Left hindlimb (tissue), 1 donor: ENCODE measurements around the gene MAGEA11.
"Not testable (repeated sequence)": the region's sequence is repeated elsewhere in the genome, so short reads cannot be mapped to it uniquely, and the experiment has no call there.

Source experiments
- DNase-seq: peaks from one replicate; pipeline ENCODE4 v3.0.0-alpha.2; 2018

Gene MAGEA11, protein sequence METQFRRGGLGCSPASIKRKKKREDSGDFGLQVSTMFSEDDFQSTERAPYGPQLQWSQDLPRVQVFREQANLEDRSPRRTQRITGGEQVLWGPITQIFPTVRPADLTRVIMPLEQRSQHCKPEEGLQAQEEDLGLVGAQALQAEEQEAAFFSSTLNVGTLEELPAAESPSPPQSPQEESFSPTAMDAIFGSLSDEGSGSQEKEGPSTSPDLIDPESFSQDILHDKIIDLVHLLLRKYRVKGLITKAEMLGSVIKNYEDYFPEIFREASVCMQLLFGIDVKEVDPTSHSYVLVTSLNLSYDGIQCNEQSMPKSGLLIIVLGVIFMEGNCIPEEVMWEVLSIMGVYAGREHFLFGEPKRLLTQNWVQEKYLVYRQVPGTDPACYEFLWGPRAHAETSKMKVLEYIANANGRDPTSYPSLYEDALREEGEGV

DNA sequence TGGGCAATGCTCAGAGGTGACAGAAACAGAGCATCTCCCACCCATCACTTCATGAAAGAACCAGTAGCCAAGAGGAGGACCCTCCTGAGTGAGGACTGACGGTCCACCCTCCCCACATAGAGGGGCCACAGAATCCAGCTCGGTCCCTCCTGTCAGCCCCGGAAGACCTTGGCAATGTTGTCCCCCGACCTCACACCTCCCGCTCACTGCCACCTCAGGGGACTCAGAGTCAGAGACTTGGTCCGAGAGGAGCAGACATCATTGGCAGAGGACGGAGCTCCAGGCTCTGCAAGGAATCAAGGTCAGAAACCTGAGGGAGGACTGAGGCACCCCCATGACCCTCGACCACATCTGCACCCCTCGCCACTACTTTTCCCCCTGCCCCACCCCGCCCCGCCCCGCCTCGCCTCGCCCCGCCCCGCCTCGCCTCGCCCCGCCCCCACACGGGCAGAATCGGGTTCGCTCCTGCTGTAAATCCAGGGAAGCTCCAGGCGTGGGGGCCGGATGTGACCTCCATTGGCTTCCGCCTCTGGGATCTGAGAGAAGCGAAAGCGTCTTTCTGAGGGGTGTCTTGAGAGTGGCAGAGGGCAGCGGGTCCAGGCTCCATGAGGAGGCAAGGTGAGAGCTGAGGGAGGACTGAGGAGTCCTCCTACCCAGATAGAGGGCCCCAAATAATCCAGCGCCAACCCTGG lies at the start of gene MAGEA11:
Gene MAGEA11, plus strand, starts transcription at position 516 of the 692 bp plus-strand sequence. CDS start 1,100 bp downstream, outside the sequence.
- no peak for DNase-seq

DNA sequence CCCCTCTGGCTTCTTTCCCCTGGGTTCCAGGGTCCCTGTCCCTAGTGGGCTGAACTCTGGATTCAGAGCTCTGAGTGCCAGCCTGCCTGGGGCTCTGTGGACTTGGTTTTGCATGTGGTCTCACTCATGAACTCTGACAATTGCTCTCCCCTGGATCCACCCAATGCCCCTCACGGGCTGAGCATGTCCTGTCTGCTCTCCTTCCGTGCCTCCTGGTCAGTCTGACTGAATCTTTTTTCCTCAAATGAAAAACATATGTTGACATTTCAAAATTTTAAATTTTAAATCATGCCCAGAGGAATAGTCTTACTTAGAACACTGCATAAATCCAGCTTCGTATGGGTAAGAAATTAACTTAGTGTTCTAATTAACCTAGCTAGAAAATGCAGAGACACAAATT lies 36.8 kb upstream of the MAGEA11 start:
- not testable (repeated sequence) for DNase-seq

DNA sequence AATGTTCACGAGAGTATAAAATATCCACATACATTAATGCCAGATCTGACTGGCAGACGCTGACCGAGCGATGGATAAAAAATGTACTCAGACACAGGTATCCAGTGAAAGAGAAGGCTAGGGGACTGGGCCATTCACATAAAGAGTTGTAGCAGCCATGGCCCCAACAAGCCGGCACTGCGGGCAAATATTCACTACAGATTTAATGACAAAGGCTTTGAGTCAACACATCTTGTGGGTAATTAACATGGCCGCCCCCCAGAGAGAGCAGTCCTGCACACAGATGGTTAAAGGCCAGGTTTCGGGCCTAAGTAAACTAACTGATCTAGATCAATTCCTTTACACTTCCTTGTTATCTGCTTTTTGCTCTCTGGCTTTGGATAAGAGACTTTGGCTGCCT lies 36.3 kb upstream of the MAGEA11 start:
- DNase-seq = not testable (repeated sequence)

DNA sequence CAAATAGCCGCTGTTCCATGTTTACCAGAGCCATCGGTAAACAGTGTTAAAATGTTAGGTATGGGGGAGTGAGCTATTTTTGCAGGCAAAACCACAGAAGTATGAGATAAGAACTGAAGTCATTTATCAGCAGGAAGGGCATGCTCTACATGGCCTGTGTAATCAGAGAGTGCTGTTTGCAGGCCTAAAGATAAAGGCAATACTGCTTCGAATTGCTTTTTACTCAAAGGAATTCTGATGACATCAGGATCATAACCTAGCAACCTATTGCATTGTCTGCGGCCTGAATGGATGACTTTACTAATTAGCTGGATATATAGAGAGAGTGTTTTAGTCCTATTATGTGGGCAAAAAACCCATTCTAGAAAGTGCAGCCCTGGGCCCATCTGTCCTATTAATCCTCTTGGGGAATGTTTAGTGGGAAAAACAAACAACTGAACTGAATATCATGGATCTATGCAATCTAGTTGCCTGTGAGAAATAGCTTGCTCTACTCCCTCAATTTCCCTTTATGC lies 32.6 kb upstream of the MAGEA11 start:
- not testable (repeated sequence) for DNase-seq

DNA sequence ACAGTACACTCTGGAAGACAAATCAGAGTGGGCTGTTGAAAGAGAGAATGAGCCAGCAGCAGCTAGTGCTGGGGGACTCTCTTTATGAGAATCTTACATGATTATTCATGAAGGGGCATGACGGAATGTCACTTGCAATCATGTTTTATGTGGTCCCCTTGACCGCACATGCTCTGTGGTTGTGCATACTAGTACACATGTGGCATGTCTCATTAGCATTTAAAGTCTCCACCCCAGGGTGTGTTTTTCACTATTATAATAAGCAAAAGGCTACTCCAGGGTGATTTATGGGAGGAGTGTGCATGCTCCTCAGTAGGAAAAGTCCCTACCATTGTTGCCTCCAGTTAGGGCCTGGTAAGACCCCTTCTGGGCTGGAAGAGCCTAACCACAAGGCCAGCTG lies 30.7 kb upstream of the MAGEA11 start:
- no peak for DNase-seq

DNA sequence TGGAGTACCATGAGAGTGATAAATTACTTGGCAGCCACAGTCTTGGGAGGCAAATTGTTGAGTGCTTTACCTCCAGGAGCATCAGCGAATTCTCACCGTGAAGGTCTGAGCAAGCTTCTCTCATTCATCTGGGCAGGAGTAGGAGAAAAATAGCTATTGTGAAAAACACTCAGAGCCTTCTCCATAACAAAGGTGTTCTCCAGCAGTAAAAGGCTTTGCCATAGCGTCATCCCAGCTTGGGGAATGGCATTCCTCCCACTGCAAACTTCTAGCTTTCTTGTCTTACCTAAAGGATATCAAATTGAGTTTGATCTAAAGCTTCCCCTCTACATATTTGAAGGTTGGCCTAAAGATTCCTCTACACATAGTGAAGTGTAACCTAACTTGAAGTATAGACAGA lies 29.8 kb upstream of the MAGEA11 start:
- DNase-seq = no peak

DNA sequence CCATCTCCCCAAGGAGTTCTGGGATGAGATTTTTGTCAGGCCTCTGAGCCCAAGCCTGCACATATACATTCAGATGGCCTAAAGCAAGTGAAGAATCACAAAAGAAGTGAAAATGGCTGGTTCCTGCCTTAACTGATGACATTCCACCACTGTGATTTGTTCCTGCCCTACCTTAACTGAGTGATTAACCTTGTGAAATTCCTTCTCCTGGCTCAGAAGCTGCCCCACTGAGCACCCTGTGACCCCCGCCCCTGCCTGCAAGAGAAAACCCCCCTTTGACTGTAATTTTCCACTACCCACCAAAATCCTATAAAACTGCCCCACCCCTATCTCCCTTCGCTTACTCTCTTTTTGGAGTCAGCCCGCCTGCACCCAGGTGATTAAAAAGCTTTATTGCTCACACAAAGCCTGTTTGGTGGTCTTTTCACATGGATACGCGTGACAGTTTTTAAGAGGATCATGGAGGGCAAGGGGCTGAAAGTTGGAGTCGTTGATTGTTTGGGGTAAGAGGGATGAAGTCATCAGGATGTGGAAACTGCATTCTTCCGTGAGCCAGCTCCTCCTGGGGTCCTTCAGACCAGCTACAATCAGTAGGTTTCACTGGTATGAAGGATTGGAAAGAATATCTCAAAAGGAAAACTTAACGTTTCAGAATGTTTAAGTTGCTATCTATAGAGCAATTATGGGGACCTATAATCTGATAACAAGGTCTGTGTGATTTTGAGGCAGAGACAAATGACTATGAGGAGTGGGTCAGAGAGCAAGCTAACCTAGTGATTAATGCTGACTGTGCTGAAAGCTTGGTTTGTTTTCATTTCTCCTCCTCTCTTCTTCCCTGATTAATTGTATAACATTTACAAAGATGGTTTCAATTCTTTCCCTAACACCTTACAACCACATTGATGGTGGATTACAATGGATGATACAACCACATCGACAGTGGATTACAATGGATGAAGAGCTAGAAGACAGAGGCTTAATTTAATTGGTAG lies 28.6 kb upstream of the MAGEA11 start:
- no peak for DNase-seq

DNA sequence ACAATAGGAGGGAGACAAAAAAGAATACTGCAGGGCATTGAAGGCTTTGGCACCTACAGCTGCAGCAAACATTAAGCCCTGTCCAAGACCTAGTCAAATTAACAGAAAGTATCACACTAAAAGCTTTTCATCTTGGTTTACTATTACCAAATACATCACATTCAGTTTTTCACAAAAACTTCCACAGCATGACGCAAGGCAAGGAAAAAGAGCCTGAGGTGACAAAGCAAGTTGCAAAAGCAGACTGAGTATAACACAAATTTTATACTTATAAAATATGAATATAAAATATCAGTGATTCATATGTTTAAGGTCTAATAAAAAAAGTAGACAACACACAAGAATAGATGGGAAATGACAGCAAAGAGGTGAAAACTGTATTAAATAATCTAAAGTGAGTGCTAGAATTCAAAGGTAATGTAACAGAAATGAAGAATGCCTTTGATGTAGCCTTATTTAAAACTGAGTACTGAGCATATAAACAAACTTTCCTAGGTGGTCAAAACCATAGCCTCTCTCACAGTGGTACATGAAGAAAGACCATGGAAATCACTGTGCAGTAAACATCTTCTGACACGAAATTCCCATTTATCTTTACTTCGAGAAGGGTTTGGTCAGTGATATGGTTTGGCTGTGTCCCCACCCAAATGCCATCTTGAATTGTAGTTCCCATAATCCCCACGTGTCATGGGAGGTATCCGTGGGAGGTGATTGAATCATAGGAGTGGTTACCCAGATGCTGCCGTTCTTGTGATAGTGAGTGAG lies 27.7 kb upstream of the MAGEA11 start:
- no peak for DNase-seq

DNA sequence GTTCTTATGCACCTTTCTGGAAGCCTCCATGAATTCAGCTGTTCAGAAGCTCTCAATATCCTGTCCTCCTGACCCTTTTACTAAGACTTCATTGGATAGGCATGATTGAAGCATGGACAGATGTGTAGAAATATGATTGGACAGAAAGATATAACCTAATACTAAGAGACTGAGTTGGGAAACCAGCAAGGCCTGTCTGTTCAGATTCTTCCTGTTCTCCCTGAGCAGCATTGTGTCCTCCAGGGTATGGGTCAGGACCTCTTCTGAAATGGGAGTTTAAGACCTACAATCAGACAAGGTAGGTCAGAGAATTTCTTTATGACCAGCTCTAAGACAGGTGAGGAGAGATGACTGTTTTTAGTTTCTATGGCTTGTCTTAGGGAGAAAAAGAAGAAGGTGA lies 23.9 kb upstream of the MAGEA11 start:
- DNase-seq = no peak

DNA sequence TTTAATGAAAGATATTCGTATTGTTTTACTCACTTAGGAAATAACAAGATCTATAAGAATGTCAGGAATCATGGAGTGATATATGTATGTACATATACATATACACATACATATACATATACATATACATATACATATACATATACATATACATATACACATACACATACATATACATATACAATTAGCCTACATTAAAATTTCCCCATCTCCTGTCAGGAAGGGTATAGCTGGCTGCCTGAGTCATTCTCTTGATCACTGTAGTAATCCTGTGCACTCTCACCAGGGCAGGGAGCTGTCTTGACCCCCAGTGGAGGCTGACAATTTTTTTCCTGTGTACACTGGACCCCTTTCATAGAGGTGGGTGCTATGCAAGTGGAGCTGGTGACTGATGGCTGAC lies 23.3 kb upstream of the MAGEA11 start:
- DNase-seq = no peak

DNA sequence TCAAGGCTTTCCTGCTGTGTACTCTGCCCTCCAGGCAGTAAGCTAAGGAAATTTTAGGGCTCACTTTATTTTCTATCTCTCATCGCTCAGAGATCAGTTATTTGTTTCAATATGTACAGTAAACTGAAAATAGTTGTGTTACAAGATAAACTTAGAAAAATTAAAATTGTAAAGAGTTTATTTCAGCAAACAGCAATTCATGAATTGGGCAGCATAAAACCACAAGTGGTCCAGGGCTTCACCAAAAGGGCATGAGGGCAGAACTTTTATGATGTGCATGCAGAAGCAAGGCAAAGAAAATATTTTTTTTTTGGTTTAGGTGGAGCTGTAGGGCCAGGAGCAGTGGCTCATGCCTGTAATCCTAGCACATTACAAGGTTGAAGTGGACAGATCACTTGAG lies 20.1 kb upstream of the MAGEA11 start:
- no peak for DNase-seq

DNA sequence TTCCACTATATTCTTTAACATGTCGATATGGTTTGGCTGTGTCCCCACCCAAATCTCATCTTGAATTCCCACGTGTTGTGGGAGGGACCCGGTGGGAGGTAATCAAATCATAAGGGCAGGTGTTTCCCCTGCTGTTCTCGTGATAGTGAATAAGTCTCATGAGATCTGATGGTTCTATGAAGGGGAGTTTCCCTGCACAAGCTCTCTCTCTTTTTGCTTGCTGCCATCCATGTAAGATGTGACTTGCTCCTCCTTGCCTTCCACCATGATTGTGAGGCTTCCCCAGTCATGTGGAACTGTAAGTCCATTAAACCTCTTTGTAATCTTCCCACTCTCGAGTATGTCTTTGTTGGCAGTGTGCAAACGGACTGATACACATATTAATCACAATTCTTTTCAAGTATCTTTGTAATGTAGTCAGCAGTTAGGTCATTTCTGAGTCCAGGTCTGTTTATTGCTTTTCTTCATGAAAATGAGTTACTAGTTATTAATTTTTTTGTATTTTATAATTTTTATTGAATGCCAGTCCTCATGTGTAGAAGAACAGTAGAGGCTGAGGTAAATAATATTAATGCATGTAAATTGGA lies 19.1 kb upstream of the MAGEA11 start:
- not testable (repeated sequence) for DNase-seq

DNA sequence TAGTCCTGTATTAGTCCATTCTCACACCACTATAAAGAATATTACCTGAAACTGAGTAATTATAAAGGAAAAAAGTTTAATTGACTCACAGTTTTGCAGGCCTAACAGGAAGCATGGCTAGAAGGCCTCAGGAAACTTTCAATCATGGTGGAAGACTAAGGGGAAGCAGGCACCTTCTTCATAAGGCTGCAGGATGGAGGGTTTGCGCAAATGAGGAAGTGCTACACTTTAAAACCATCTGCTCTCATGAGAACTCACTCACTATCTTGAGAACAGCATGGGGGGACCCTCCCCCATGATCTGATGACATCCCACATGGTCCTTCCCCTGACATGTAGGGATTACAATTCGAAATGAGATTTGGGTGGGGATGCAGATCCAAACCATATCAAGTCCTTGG lies 12.1 kb upstream of the MAGEA11 start:
- DNase-seq = no peak

DNA sequence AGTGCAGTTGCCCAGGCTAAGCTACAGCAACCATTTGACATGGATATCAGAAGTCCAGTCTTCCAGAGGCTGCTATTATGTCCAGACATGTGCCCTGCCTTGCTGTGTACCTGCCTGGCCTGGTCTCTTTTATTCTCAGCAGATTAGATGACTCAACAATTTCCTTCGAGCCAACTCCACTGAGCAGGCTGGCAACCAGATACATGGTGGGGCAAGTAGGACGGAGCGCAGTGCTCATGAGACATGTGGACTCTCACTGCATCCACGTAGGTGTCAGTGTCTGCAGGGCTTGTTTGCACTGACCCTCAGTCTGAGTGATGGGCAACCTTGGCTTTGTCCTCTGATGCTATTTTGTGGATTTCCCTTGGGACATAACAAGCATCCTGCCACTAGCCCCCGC lies 7.2 kb upstream of the MAGEA11 start:
- DNase-seq = no peak

DNA sequence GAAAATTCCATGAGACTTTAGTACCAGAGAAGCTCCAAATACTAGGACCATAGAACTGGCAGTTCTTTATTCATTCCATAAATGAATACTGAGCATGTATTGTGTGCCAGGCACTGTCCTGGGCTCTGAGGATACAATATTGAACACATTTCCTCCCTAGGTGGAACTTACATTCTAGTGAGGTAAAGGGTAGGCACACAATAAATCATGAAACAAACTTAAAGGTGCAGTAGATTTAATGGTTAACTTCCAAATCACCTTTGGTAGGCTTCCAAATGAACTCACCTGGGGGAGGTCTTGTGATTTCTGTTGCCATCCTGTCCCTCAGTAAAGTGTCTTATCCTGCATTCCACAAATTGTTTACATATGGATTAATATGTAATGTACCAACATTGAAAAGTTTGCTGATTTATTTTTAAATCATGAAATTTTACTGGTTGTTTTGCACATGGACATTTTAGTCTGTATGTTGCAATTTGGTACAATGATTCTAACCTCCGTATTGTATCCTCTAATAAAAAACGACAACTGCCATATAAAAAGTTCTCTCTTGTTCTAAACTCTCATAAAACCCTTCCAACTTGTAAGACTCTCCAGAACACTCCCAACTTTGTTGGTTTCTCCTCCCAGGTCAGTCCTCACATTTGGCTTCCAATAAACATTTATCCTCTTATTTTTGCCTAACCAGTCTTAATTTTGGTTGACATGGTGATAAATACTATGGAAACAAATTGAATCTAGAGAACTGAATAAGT lies 4.5 kb upstream of the MAGEA11 start:
- no peak for DNase-seq

DNA sequence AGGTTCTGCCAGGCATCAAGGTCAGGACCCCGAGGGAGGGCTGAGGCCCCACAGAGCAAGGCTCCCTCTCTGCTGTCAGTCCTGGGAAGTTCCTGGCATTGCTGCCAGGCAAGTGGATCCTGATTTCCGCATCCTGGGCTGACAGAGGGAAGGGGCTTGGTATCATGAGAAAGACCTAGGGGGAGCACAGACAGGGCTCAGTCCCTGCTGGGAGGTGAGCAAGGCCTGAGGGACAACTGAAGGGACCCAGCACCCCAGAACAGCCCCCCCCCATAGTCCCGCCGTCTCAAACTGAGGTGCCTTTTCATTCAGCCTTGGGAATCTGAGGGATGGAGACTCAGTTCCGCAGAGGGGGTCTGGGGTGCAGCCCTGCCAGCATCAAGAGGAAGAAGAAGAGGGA lies 971 bp downstream of the MAGEA11 start:
- no peak for DNase-seq

DNA sequence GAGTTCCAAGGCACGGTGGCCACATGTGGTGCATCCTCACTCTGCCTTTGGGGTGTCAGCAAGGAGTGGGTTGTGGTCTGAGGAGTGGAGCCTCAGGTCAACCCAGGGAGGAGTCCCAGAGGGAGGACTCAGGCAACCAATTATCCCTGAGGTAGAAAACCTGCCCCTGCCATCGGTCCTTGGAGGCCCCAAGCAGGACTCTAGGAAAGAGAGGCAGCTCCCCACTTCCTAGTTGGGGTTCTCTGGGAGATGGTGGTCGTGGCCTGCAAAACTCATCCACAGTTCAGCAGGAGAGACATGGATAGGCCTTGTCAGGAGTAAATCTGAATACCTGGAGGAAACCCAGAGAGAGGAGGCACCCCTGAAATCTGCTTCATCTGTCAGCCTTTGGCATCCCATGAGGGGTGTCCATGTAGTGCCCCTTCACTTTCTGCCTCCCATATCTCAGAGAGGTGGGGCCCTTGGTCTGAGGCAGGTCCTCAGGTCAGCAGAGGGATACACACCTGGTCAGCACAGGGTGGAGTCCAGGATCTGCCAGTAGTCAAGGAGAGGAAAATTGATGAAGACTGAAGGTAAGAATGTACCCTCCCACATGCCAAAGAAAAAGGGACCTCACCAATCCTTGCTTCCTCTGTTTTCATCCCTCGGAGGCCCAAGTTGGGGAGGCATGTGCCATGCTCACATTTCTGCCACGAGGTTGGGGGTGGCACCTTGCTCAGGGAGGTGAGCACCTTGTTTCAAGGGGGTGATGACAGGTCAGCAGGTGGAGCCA lies 1.6 kb downstream of the MAGEA11 start:
- DNase-seq = no peak

DNA sequence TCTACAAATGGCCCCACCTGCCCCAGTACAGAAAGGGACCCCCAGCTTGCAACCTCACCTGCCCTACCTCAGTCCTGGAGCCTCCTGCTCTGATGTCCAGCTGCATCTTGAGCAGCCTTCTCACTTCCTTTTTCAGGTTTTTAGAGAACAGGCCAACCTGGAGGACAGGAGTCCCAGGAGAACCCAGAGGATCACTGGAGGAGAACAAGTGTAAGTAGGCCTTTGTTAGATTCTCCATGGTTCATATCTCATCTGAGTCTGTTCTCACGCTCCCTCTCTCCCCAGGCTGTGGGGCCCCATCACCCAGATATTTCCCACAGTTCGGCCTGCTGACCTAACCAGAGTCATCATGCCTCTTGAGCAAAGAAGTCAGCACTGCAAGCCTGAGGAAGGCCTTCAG lies 3.6 kb downstream of the MAGEA11 start:
- DNase-seq = no peak

DNA sequence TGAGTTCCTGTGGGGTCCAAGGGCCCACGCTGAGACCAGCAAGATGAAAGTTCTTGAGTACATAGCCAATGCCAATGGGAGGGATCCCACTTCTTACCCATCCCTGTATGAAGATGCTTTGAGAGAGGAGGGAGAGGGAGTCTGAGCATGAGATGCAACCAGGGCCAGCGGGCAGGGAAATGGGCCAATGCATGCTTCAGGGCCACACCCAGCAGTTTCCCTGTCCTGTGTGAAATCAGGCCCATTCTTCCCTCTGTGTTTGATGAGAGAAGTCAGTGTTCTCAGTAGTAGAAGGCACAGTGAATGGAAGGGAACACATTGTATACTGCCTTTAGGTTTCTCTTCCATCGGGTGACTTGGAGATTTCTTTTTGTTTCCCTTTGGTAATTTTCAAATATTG lies 4.8 kb downstream of the MAGEA11 start:
- no peak for DNase-seq

DNA sequence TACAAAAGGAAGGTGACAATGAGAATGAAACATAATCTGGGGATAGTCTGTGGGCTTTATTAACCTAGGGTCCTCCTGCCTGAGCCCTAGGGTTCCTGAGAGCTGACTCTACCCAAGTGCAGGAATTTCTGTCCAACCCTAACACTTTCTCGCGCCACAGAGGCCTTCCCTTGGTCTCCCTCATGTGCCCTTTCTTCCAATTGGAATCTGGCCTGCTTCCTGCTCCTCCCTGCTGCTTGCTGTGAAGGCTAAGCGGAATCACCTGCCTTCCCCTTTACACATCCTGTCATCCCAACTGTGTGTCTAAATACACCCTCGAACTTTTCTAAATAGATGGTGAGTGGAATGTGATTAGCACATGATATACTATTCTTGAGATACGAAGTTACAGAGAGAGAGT lies 5.9 kb downstream of the MAGEA11 start:
- DNase-seq = no peak
